ENCODE data around the gene ZC3H10. TPM values are rescaled to one million over a fixed set of nuclear protein-coding genes. Genes with fewer than 3 reads are reported as not detected.

Gene ZC3H10
- total and polyA plus RNA-seq, 2 of the 13 experiments (the other 11 are each of a cell fraction or from before 2014, with no cell fraction given) = 0.70 to 2.3 TPM

- no peak; the same call in 1 of the 2 replicates for TF ChIP-seq TFDP1 (CRISPR knock-in tag; IDR thresholded peaks at IDR 0.05; ENCODE audit: borderline replicate concordance)
- TF ChIP-seq ZNF691 (CRISPR knock-in tag; IDR thresholded peaks at IDR 0.05; ENCODE audit: borderline replicate concordance, low read depth) = no peak; the same call in 1 of the 2 replicates
- peak; percentile 47; the same call in 1 of the 2 replicates for TF ChIP-seq ETV5 (CRISPR knock-in tag; IDR thresholded peaks at IDR 0.05; ENCODE audit: borderline replicate concordance)
- no peak for TF ChIP-seq ZFP91 (CRISPR knock-in tag; IDR thresholded peaks at IDR 0.05; ENCODE audit: borderline replicate concordance)
- TF ChIP-seq THAP11 (CRISPR knock-in tag; IDR thresholded peaks at IDR 0.05) = peak; percentile 25; the same call in 1 of the 2 replicates
- TF ChIP-seq ARNT2 (CRISPR knock-in tag; IDR thresholded peaks at IDR 0.05; ENCODE audit: low read depth) = 0 out of 2 replicates have a peak, but pooled peaks have one; percentile 42
- no peak for TF ChIP-seq GATA4 (IDR thresholded peaks at IDR 0.05; ENCODE audit: borderline replicate concordance, low read depth)
- no peak for TF ChIP-seq TBP (CRISPR knock-in tag; IDR thresholded peaks at IDR 0.05)
- TF ChIP-seq TAF1 (CRISPR knock-in tag; IDR thresholded peaks at IDR 0.05) = peak; percentile 62; the same call in 1 of the 2 replicates
- TF ChIP-seq ZNF740 (CRISPR knock-in tag; IDR thresholded peaks at IDR 0.05) = no peak
- 0 out of 2 replicates have a peak, but pooled peaks have one; percentile 21 for TF ChIP-seq ZBTB7A (CRISPR knock-in tag; IDR thresholded peaks at IDR 0.05)
- no peak for TF ChIP-seq ZNF205 (CRISPR knock-in tag; IDR thresholded peaks at IDR 0.05)
- peak; percentile 34; the same call in 1 of the 2 replicates for TF ChIP-seq ZNF292 (CRISPR knock-in tag; IDR thresholded peaks at IDR 0.05; ENCODE audit: borderline replicate concordance, low read depth)
- no peak for TF ChIP-seq ZSCAN30 (CRISPR knock-in tag; IDR thresholded peaks at IDR 0.05)
- TF ChIP-seq BCLAF1 (IDR thresholded peaks at IDR 0.05) = no peak
- TF ChIP-seq SOX13 (IDR thresholded peaks at IDR 0.05) = no peak
- no peak for TF ChIP-seq SOX13 (CRISPR knock-in tag; conservative IDR thresholded peaks at IDR 0.05 in 1 of 2, IDR thresholded peaks at IDR 0.05 in 1 of 2)
- peak; percentile 24; the same call in 1 of the 2 replicates for TF ChIP-seq ZNF574 (CRISPR knock-in tag; IDR thresholded peaks at IDR 0.05)
- TF ChIP-seq ATF7-NPFF (CRISPR knock-in tag; IDR thresholded peaks at IDR 0.05; ENCODE audit: low read depth) = no peak
These were observed 11.3 kb downstream of the ZC3H10 start (continued) for GRCh38 chr12:56129206-56129941.

Data from HepG2 (cell line).